Measurements from ENCODE around the gene CACNB2.

DNA sequence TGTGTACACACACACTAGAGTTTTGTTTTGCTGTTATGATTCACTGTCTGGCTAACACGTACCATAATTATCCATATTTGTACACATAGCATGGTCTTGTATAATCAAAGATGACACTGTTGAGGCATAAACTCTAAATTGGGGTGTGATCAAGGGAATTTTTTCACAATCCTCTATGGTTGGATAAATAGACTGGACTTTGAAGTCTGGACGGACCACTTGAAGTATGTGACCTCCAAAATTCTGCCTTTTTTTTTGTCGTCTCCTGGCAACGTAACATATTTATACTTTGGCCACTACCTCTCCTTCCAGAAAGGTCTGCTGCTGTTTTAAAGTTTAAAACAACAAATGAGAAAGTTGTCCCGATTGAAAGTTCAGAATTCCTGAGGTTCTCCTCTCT is 193.4 kb downstream of the CACNB2 start:
- TF ChIP-seq, protein P1, sequence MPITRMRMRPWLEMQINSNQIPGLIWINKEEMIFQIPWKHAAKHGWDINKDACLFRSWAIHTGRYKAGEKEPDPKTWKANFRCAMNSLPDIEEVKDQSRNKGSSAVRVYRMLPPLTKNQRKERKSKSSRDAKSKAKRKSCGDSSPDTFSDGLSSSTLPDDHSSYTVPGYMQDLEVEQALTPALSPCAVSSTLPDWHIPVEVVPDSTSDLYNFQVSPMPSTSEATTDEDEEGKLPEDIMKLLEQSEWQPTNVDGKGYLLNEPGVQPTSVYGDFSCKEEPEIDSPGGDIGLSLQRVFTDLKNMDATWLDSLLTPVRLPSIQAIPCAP (CRISPR knock-in tag; IDR thresholded peaks at IDR 0.05) = no peak
- TF ChIP-seq, protein P2, sequence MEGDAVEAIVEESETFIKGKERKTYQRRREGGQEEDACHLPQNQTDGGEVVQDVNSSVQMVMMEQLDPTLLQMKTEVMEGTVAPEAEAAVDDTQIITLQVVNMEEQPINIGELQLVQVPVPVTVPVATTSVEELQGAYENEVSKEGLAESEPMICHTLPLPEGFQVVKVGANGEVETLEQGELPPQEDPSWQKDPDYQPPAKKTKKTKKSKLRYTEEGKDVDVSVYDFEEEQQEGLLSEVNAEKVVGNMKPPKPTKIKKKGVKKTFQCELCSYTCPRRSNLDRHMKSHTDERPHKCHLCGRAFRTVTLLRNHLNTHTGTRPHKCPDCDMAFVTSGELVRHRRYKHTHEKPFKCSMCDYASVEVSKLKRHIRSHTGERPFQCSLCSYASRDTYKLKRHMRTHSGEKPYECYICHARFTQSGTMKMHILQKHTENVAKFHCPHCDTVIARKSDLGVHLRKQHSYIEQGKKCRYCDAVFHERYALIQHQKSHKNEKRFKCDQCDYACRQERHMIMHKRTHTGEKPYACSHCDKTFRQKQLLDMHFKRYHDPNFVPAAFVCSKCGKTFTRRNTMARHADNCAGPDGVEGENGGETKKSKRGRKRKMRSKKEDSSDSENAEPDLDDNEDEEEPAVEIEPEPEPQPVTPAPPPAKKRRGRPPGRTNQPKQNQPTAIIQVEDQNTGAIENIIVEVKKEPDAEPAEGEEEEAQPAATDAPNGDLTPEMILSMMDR (IDR thresholded peaks at IDR 0.05) = no peak
- TF ChIP-seq HMGA2 (CRISPR knock-in tag; IDR thresholded peaks at IDR 0.05) (no peak), FOXK1 (CRISPR knock-in tag; IDR thresholded peaks at IDR 0.05) (no peak), FOXJ3 (CRISPR knock-in tag; IDR thresholded peaks at IDR 0.05; ENCODE audit: borderline replicate concordance) (no peak), NFE2L1 (CRISPR knock-in tag; IDR thresholded peaks at IDR 0.05) (no peak), ATF1 (CRISPR knock-in tag; IDR thresholded peaks at IDR 0.05) (no peak), NR3C1 (CRISPR knock-in tag; conservative IDR thresholded peaks at IDR 0.05; ENCODE audit: low read depth) (no peak), ZNF396 (CRISPR knock-in tag; IDR thresholded peaks at IDR 0.05; ENCODE audit: borderline replicate concordance) (no peak), TEAD4 (CRISPR knock-in tag; IDR thresholded peaks at IDR 0.05) (no peak)
- TF ChIP-seq, protein P3, sequence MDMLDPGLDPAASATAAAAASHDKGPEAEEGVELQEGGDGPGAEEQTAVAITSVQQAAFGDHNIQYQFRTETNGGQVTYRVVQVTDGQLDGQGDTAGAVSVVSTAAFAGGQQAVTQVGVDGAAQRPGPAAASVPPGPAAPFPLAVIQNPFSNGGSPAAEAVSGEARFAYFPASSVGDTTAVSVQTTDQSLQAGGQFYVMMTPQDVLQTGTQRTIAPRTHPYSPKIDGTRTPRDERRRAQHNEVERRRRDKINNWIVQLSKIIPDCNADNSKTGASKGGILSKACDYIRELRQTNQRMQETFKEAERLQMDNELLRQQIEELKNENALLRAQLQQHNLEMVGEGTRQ (CRISPR knock-in tag; IDR thresholded peaks at IDR 0.05) = no peak
- TF ChIP-seq, protein P4, sequence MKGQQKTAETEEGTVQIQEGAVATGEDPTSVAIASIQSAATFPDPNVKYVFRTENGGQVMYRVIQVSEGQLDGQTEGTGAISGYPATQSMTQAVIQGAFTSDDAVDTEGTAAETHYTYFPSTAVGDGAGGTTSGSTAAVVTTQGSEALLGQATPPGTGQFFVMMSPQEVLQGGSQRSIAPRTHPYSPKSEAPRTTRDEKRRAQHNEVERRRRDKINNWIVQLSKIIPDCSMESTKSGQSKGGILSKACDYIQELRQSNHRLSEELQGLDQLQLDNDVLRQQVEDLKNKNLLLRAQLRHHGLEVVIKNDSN (CRISPR knock-in tag; IDR thresholded peaks at IDR 0.05) = no peak
